ENCODE results near the gene GAK. TPM values are rescaled to one million over a fixed set of nuclear protein-coding genes. Genes with fewer than 3 reads are reported as not detected.

Gene GAK
- polyA plus RNA-seq, 1 donor from 2014 or later: 58.8 TPM

- H3K79me2 ChIP-seq (replicated peaks; ENCODE audit: insufficient read depth, low read length): no peaks in the 10 kb centered on the region
- H3K9me3 ChIP-seq (ENCODE audit: low read length): no peaks in the 10 kb centered on the region
- no peak overlapping the region for H3K4me2 ChIP-seq (ENCODE audit: low read length)
- H3K4me3 ChIP-seq (ENCODE audit: low read length): no peak overlapping the region
- no peaks in the 10 kb centered on the region for H3K36me3 ChIP-seq (ENCODE audit: insufficient read depth, low read length)
- no peak overlapping the region for H3K9ac ChIP-seq (ENCODE audit: low read length)
- H3F3A ChIP-seq (ENCODE audit: insufficient read depth, low read length, poor library complexity, severe bottlenecking): no peaks in the 10 kb centered on the region
- H3K27ac ChIP-seq (ENCODE audit: low read length): no peak overlapping the region
- TF ChIP-seq SMC3 (conservative IDR thresholded peaks at IDR 0.05; ENCODE audit: poor library complexity): no peak
- TF ChIP-seq MXI1 (conservative IDR thresholded peaks at IDR 0.05; ENCODE audit: poor library complexity, severe bottlenecking): no peak
- no peak for TF ChIP-seq POLR2AphosphoS5 (IDR thresholded peaks at IDR 0.05)
- no peak for TF ChIP-seq REST (IDR thresholded peaks at IDR 0.05; ENCODE audit: borderline replicate concordance)
- TF ChIP-seq RAD21 (conservative IDR thresholded peaks at IDR 0.05): no peak
- no peak for TF ChIP-seq TAF1 (IDR thresholded peaks at IDR 0.05; ENCODE audit: low read depth)
- H2AFZ ChIP-seq (ENCODE audit: low read depth, low read length): no peak overlapping the region
- H3K9me2 ChIP-seq (ENCODE audit: insufficient read depth, low read length): no peaks in the 10 kb centered on the region
- no peaks in the 10 kb centered on the region for H4K20me1 ChIP-seq (ENCODE audit: insufficient read depth)
- H3K27me3 ChIP-seq (ENCODE audit: insufficient read depth, low read depth, low read length): no peaks in the 10 kb centered on the region
These were observed 53.1 kb downstream of the GAK start for GRCh38 chr4:878796-879728.

- TF ChIP-seq MXI1 (conservative IDR thresholded peaks at IDR 0.05; ENCODE audit: poor library complexity, severe bottlenecking): no peak
- TF ChIP-seq EP300 (conservative IDR thresholded peaks at IDR 0.05; ENCODE audit: poor library complexity, severe bottlenecking): no peak
- TF ChIP-seq RAD21 (conservative IDR thresholded peaks at IDR 0.05): no peak
- TF ChIP-seq SMC3 (conservative IDR thresholded peaks at IDR 0.05; ENCODE audit: poor library complexity): no peak
- no peak for TF ChIP-seq EZH2 (IDR thresholded peaks at IDR 0.05; ENCODE audit: borderline replicate concordance, insufficient read depth, low read length, poor library complexity, severe bottlenecking)
- no peak for TF ChIP-seq CTCF (IDR thresholded peaks at IDR 0.05; ENCODE audit: poor library complexity, severe bottlenecking)
- no peak for TF ChIP-seq POLR2AphosphoS5 (IDR thresholded peaks at IDR 0.05)
- no peak for TF ChIP-seq TAF1 (IDR thresholded peaks at IDR 0.05; ENCODE audit: low read depth)
- TF ChIP-seq REST (IDR thresholded peaks at IDR 0.05; ENCODE audit: borderline replicate concordance): no peak
- Histone ChIP-seq H4K20me1 (ENCODE audit: insufficient read depth) (no peaks in the 10 kb centered on the region), H3F3A (ENCODE audit: insufficient read depth, low read length, poor library complexity, severe bottlenecking) (no peaks in the 10 kb centered on the region), H3K79me2 (replicated peaks; ENCODE audit: insufficient read depth, low read length) (no peaks in the 10 kb centered on the region), H3K27me3 (ENCODE audit: insufficient read depth, low read depth, low read length) (no peaks in the 10 kb centered on the region), H3K4me2 (ENCODE audit: low read length) (no peak overlapping the region), H3K9me2 (ENCODE audit: insufficient read depth, low read length) (no peaks in the 10 kb centered on the region), H3K4me3 (ENCODE audit: low read length) (no peak overlapping the region), H2AFZ (ENCODE audit: low read depth, low read length) (no peak overlapping the region), H3K27ac (ENCODE audit: low read length) (no peak overlapping the region), H3K36me3 (ENCODE audit: insufficient read depth, low read length) (no peaks in the 10 kb centered on the region), H3K9ac (ENCODE audit: low read length) (no peak overlapping the region), H3K9me3 (ENCODE audit: low read length) (no peaks in the 10 kb centered on the region)
These were observed 54.6 kb downstream of the GAK start for GRCh38 chr4:877502-877901.
